Measurements from ENCODE around the gene PAF1. TPM values are rescaled to one million over a fixed set of nuclear protein-coding genes. Genes with fewer than 3 reads are reported as not detected.

Gene PAF1
- total and polyA plus RNA-seq, 2 of the 13 experiments (the other 11 are each of a cell fraction or from before 2014, with no cell fraction given), result 30.2 to 31.1 TPM

GRCh38 chr19:39434123-39435076 lies 43.5 kb upstream of the PAF1 start:
- peaks cover 11 to 26% of the 10 kb centered on the region in 2 experiments for H3K36me3 ChIP-seq (replicated peaks in 1 of 2; ENCODE audit: control insufficient read depth in 1 of 2, insufficient read depth in 2 of 2, low read length in 2 of 2)
- peak overlapping the region; percentile 90 for H3K4me2 ChIP-seq (ENCODE audit: low read depth, low read length)
- H3K79me2 ChIP-seq (ENCODE audit: insufficient read depth, low read length), result peaks cover 24% of the 10 kb centered on the region
- BruUV-seq (replicated peaks), result no TSS peak
- ATAC-seq (no peak), FAIRE-seq (no peak), DNase-seq (ENCODE audit: low spot score) (no peak)
- no peaks in the 10 kb centered on the region; a peak in 1 of 5 replicates for H3K27me3 ChIP-seq (ENCODE audit: control insufficient read depth in 1 of 2, insufficient read depth in 2 of 2, low read length in 2 of 2)
- peak overlapping the region; percentile 99 for H3K9ac ChIP-seq (ENCODE audit: insufficient read depth, low read depth, low read length)
- no peaks in the 10 kb centered on the region for H3K9me3 ChIP-seq (ENCODE audit: low read length)
- WGBS (ENCODE audit: low lambda C conversion rate), result 28% methylated on average over 10 of the region's 10 CpGs
- peak overlapping the region; percentile 91 to 100 (median 99) for H3K4me3 ChIP-seq (replicated peaks in 1 of 3; ENCODE audit: insufficient read depth in 1 of 3, low read depth in 2 of 3, low read length in 3 of 3)
- ChIA-PET CTCF (ENCODE audit: low intra/inter-chr PET ratio, low total read pairs) (no interaction called here), POLR2A (interaction anchor here (0.8 to 1.8 kb wide), 16 partner anchors 9 to 105 kb away, joined by 3 to 78 read pairs (median 13); partner anchors contain the start of genes EID2, EID2B, MED29 and PAF1)
- H3K27ac ChIP-seq (ENCODE audit: extremely low read length, insufficient read depth, low read length), result peak overlapping the region; percentile 83
- intact Hi-C loops (cut with micrococcal nuclease; ENCODE audit: unreplicated experiment), result no loop called here
- in situ Hi-C loops (cut with HindIII; ENCODE audit: extremely low pct_ligation_motif_present, low pct_unique_long_range_greater_than_20kb), result no loop called here
- H4K20me1 ChIP-seq (ENCODE audit: insufficient read depth, low read length), result peaks cover 29% of the 10 kb centered on the region
- TF ChIP-seq LCORL (IDR thresholded peaks at IDR 0.05) (no peak), LCORL (CRISPR knock-in tag; IDR thresholded peaks at IDR 0.05) (0 out of 2 replicates have a peak, but pooled peaks have one; percentile 4), GABPB1 (CRISPR knock-in tag; IDR thresholded peaks at IDR 0.05) (no peak), POLR2AphosphoS5 (IDR thresholded peaks at IDR 0.05; ENCODE audit: low read depth, low read length) (peak; percentile 29; the same call in 1 of the 2 replicates)
- H2AFZ ChIP-seq (ENCODE audit: low read length), result no peak overlapping the region
- H3K4me1 ChIP-seq (ENCODE audit: insufficient read depth, low read length), result peaks cover 76% of the 10 kb centered on the region

- BruUV-seq (replicated peaks), result no TSS peak
- Histone ChIP-seq H3K27me3 (ENCODE audit: control insufficient read depth in 1 of 2, insufficient read depth in 2 of 2, low read length in 2 of 2) (no peaks in the 10 kb centered on the region; a peak in 1 of 5 replicates), H2AFZ (ENCODE audit: low read length) (no peak overlapping the region), H3K79me2 (ENCODE audit: insufficient read depth, low read length) (peaks cover 24% of the 10 kb centered on the region), H3K9me3 (ENCODE audit: low read length) (no peaks in the 10 kb centered on the region), H3K4me1 (ENCODE audit: insufficient read depth, low read length) (peaks cover 76% of the 10 kb centered on the region), H4K20me1 (ENCODE audit: insufficient read depth, low read length) (peaks cover 29% of the 10 kb centered on the region), H3K4me3 (replicated peaks in 1 of 3; ENCODE audit: insufficient read depth in 1 of 3, low read depth in 2 of 3, low read length in 3 of 3) (peak overlapping the region in 1 of 3 experiments; percentile 91; a peak in 1 of 6 replicates), H3K36me3 (replicated peaks in 1 of 2; ENCODE audit: control insufficient read depth in 1 of 2, insufficient read depth in 2 of 2, low read length in 2 of 2) (peaks cover 11 to 26% of the 10 kb centered on the region in 2 experiments), H3K27ac (ENCODE audit: extremely low read length, insufficient read depth, low read length) (peak overlapping the region; percentile 83), H3K4me2 (ENCODE audit: low read depth, low read length) (peak overlapping the region; percentile 90; the same call in 1 of the 2 replicates), H3K9ac (ENCODE audit: insufficient read depth, low read depth, low read length) (peak overlapping the region; percentile 99)
- in situ Hi-C loops (cut with HindIII; ENCODE audit: extremely low pct_ligation_motif_present, low pct_unique_long_range_greater_than_20kb) (no loop called here), intact Hi-C loops (cut with micrococcal nuclease; ENCODE audit: unreplicated experiment) (no loop called here)
- FAIRE-seq (no peak), ATAC-seq (no peak), DNase-seq (ENCODE audit: low spot score) (no peak)
- TF ChIP-seq CBX2 (IDR thresholded peaks at IDR 0.05; ENCODE audit: low read depth, low read length), result no peak
- TF ChIP-seq CBX2 (CRISPR knock-in tag; IDR thresholded peaks at IDR 0.05; ENCODE audit: low read depth), result no peak
- peak; percentile 52 for TF ChIP-seq RBFOX2 (IDR thresholded peaks at IDR 0.05; ENCODE audit: low read depth, low read length)
- TF ChIP-seq AGO2 (optimal IDR thresholded peaks at IDR 0.05; ENCODE audit: low read depth, low read length), result peak; percentile 20
- no peak for TF ChIP-seq MAFG (CRISPR knock-in tag; IDR thresholded peaks at IDR 0.05)
- no peak for TF ChIP-seq ZNF383 (CRISPR knock-in tag; IDR thresholded peaks at IDR 0.05; ENCODE audit: borderline replicate concordance)
- CTCF ChIA-PET (ENCODE audit: low intra/inter-chr PET ratio, low total read pairs), result no interaction called here
- WGBS (ENCODE audit: low lambda C conversion rate), result 98% methylated on average over 8 of the region's 8 CpGs
- POLR2A ChIA-PET, result interaction anchor here (0.8 to 2.4 kb wide), 4 partner anchors 12 to 35 kb away, joined by 3 to 12 read pairs (median 4); partner anchors contain the start of gene SUPT5H
Observed at GRCh38 chr19:39433480-39434079, 42.7 kb upstream of the PAF1 start.

Measured in HepG2 (cell line).